Immature natural killer cell (primary cell): ENCODE measurements around the gene SV2B. TPM values are rescaled to one million over a fixed set of nuclear protein-coding genes. Genes with fewer than 3 reads are reported as not detected.
"Not testable (repeated sequence)": the region's sequence is repeated elsewhere in the genome, so short reads cannot be mapped to it uniquely, and the experiment has no call there.

Experiments
- DNase-seq, 3 donors: peaks; one replicate each; pipeline ENCODE4 v3.0.0; 2022; ENCODE audit warnings: mixed read lengths in 1 of 3
- H3K27ac Mint-ChIP-seq, 6 donors: one replicate each; pipeline ENCODE4 v1.8.0; 2020; ENCODE audit warnings: mixed read lengths in 6 of 6, mild to moderate bottlenecking in 5 of 6, inconsistent platforms in 4 of 6, moderate library complexity in 3 of 6
- H3K27me3 Mint-ChIP-seq, 3 donors: one replicate each; pipeline ENCODE4 v1.8.0; 2020 to 2021; ENCODE audit warnings: low read depth in 3 of 3, mild to moderate bottlenecking in 3 of 3, mixed read lengths in 3 of 3, moderate library complexity in 3 of 3, inconsistent platforms in 1 of 3
- H3K36me3 Mint-ChIP-seq, 3 donors: one replicate each; pipeline ENCODE4 v1.8.0; 2020; ENCODE audit warnings: mixed read lengths in 3 of 3, inconsistent platforms in 2 of 3, mild to moderate bottlenecking in 2 of 3
- H3K4me1 Mint-ChIP-seq, 2 donors: one replicate each; pipeline ENCODE4 v1.8.0; 2020; ENCODE audit warnings: inconsistent platforms in 2 of 2, mild to moderate bottlenecking in 2 of 2, mixed read lengths in 2 of 2, moderate library complexity in 1 of 2
- H3K4me3 Mint-ChIP-seq, 5 donors: one replicate each; pipeline ENCODE4 v1.8.0; 2020; ENCODE audit warnings: mild to moderate bottlenecking in 5 of 5, mixed read lengths in 5 of 5, inconsistent platforms in 3 of 5, moderate library complexity in 3 of 5
- H3K9me3 Mint-ChIP-seq, 6 donors: one replicate each; pipeline ENCODE4 v1.8.0; 2020; ENCODE audit warnings: mild to moderate bottlenecking in 6 of 6, mixed read lengths in 6 of 6, inconsistent platforms in 4 of 6, moderate library complexity in 3 of 6
- polyA plus RNA-seq, 3 donors: library from polyadenylated mRNA; unstranded; fragments of 300-500 nt; fragmentation: Illumina TruSeq; gene quantifications; one replicate each; pipeline ENCODE4 v1.2.3, GENCODE V29; 2021

SV2B gene
- polyA plus RNA-seq, 3 donors from 2014 or later = not detected

GRCh38 chr15:91075739-91076138, 24.3 kb upstream of the SV2B start:
- Mint-ChIP-seq H3K36me3 (peaks cover 0 to 3% (median 0%) of the 10 kb centered on the region in 3 donors), H3K4me3 (no peak overlapping the region), H3K27me3 (peaks cover 0 to 12% (median 2%) of the 10 kb centered on the region in 3 donors), H3K9me3 (peaks cover 4 to 15% (median 9%) of the 10 kb centered on the region in 6 donors), H3K4me1 (no peaks in the 10 kb centered on the region), H3K27ac (no peak overlapping the region)
- no peak for DNase-seq

- Mint-ChIP-seq H3K36me3 (peaks cover 0 to 3% (median 0%) of the 10 kb centered on the region in 3 donors), H3K27ac (no peak overlapping the region), H3K4me1 (no peaks in the 10 kb centered on the region)
These were observed 23.0 kb upstream of the SV2B start for GRCh38 chr15:91077029-91077428.

DNA sequence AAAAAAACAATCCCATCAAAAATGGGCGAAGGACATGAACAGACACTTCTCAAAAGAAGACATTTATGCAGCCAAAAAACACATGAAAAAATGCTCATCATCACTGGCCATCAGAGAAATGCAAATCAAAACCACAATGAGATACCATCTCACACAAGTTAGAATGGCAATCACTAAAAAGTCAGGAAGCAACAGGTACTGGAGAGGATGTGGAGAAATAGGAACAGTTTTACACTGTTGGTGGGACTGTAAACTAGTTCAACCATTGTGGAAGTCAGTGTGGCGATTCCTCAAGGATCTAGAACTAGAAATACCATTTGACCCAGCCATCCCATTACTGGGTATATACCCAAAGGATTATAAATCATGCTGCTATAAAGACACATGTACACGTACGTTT, 6.2 kb upstream of the SV2B start:
- H3K36me3 Mint-ChIP-seq, H3K4me1 Mint-ChIP-seq, H3K4me3 Mint-ChIP-seq, DNase-seq, H3K27ac Mint-ChIP-seq: not testable (repeated sequence)
- H3K9me3 Mint-ChIP-seq = peaks cover 0 to 11% (median 3%) of the 10 kb centered on the region in 6 donors
- H3K27me3 Mint-ChIP-seq = peaks cover 8 to 19% (median 11%) of the 10 kb centered on the region in 3 donors

More at GRCh38 chr15:91077029-91077428, 23.0 kb upstream of the SV2B start:
- peaks cover 4 to 15% (median 9%) of the 10 kb centered on the region in 6 donors for H3K9me3 Mint-ChIP-seq
- no peak for DNase-seq
- H3K27me3 Mint-ChIP-seq = peaks cover 0 to 7% (median 3%) of the 10 kb centered on the region in 3 donors
- H3K4me3 Mint-ChIP-seq = no peak overlapping the region

DNA sequence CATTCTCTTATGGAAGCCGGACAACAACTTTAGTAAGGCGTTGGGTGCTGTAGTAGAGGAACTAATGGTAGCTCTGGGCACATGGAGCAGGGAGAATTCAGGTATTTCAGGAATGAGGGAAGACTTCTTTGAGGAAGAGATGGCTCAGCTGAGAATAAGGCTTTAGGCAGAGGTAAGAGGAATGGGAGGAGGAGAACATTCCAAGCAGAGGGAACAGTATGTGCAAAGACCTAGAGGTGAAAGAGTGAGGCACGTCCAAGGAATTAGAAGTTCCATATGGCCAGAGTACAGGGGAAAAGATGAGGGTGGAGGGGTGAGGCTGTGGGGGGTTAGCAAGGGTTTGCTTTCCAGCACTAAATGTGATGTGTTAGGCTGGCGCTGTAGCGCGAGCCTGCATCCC, 1.6 kb upstream of the SV2B start:
- DNase-seq = no peak
- no peak overlapping the region for H3K27ac Mint-ChIP-seq
- peak overlapping the region in 4 of 5 donors; percentile 4 to 35 (median 20) for H3K4me3 Mint-ChIP-seq
- H3K9me3 Mint-ChIP-seq = peaks cover 0 to 6% (median 4%) of the 10 kb centered on the region in 6 donors
- H3K4me1 Mint-ChIP-seq = peaks cover 25 to 29% of the 10 kb centered on the region in 2 donors
- peaks cover 21 to 27% (median 26%) of the 10 kb centered on the region in 3 donors for H3K27me3 Mint-ChIP-seq
- H3K36me3 Mint-ChIP-seq = no peaks in the 10 kb centered on the region

DNA sequence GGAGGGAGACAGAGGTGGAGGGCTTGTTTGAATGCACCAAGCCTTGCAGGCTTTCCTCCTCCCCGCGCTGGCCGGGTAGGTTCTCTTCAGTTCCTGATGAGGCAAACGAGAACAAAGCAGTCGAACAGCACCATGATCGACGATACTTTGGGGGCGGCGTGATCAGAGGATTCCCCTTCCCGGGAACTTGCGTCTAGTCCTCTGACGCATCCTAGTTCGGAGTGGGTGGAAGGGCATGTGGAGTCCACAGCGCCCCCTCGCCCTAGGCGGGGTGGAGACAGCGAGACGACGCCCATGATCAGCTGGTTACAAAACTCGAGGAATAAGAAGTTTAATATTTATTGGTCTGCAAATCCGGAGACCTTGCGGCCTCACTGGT, 452 bp upstream of the SV2B start:
- peaks cover 25 to 29% of the 10 kb centered on the region in 2 donors for H3K4me1 Mint-ChIP-seq
- no peak for DNase-seq
- peaks cover 24 to 28% (median 25%) of the 10 kb centered on the region in 3 donors for H3K27me3 Mint-ChIP-seq
- H3K36me3 Mint-ChIP-seq = no peaks in the 10 kb centered on the region
- peaks cover 0 to 6% (median 0%) of the 10 kb centered on the region in 6 donors for H3K9me3 Mint-ChIP-seq
- H3K27ac Mint-ChIP-seq = no peak overlapping the region
- peak overlapping the region; percentile 63 to 79 (median 73) for H3K4me3 Mint-ChIP-seq

DNA sequence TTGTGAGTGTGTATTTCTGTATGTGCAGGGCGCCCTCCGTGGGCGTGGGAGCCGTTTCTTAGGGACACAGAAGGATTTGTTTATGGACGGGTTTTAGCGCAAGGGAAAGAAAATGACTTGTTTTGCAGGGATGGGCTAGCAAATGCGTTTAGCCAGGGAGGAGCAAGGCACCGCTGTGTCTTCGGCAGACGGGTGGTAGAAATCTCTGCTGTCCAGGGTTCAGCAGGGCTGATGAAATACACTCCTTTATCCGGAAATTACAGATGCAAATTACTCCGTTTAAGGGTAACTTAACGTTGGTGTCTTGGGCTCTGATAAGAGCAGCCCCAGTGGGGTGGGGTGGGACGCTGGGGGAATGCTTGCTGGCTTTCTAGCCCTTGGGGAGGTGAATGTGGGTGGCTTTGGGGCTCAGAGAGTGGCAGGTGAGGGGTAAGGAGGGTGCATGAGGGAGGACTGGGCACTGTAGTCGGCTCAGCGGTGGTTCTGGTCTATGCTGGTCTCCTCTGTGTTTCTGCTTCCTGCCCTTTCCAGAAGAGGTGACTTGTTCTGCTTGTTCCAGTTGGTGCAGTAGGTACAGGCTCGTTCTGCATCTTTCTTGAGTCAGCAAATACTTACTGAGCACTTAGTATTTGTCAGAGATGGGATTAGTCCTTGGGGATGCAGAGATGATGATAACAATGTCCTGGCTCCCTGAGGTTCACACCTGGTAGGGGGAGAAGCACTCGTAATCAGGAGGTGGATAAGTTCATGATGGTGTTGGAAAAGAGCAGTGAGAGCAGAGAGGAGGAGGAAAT, 954 bp downstream of the SV2B start:
- no peak for DNase-seq
- Mint-ChIP-seq H3K4me1 (peaks cover 25 to 29% of the 10 kb centered on the region in 2 donors), H3K36me3 (no peaks in the 10 kb centered on the region), H3K27ac (no peak overlapping the region), H3K27me3 (peaks cover 26 to 34% (median 27%) of the 10 kb centered on the region in 3 donors), H3K4me3 (peak overlapping the region; percentile 61 to 90 (median 80)), H3K9me3 (peaks cover 0 to 6% (median 0%) of the 10 kb centered on the region in 6 donors)

GRCh38 chr15:91101608-91101920, 1.5 kb downstream of the SV2B start:
- H3K27ac Mint-ChIP-seq = no peak overlapping the region
- peaks cover 0 to 6% (median 0%) of the 10 kb centered on the region in 6 donors for H3K9me3 Mint-ChIP-seq
- peaks cover 25 to 36% (median 26%) of the 10 kb centered on the region in 3 donors for H3K27me3 Mint-ChIP-seq

DNA sequence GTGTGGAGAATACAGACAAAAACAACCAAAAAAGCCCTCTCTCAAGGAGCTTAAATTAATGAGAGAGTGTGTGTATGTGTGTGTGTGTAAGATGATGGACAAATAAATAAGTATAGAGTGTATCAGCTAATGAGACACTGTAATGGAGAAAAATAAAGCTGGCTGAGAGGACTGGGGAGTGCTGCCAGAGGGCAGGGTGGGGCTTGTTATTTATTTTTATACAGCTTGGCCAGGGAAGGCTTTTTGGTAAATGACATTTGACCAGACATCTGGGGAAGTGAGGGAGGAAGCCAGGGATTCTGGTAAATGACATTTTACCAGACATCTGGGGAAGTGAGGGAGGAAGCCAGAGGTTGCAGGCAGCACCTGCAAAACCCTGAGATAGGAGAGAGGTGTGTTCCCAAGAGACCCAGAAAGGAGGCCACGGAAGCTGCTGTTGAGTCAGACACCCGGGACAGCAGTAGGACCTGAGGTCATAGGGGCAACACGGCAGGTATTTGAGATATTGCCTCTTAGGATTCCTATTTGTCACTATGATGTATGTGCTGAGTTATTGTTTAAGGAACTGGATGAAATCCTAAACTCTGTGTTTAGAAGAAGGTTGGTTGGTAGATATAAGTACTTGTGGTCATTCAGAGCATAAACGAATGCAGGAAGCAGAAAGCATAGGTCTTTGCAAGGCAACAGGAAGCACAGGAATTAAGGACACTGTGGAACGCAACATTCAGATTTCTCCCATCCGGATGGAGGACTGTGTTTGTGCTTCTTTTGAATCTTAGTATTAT, 2.7 kb downstream of the SV2B start:
- H3K4me3 Mint-ChIP-seq = no peak overlapping the region
- H3K4me1 Mint-ChIP-seq = peaks cover 25 to 29% of the 10 kb centered on the region in 2 donors

More at GRCh38 chr15:91101608-91101920, 1.5 kb downstream of the SV2B start:
- no peak overlapping the region for H3K4me3 Mint-ChIP-seq
- H3K36me3 Mint-ChIP-seq = no peaks in the 10 kb centered on the region
- DNase-seq = no peak
- peaks cover 25 to 29% of the 10 kb centered on the region in 2 donors for H3K4me1 Mint-ChIP-seq

DNA sequence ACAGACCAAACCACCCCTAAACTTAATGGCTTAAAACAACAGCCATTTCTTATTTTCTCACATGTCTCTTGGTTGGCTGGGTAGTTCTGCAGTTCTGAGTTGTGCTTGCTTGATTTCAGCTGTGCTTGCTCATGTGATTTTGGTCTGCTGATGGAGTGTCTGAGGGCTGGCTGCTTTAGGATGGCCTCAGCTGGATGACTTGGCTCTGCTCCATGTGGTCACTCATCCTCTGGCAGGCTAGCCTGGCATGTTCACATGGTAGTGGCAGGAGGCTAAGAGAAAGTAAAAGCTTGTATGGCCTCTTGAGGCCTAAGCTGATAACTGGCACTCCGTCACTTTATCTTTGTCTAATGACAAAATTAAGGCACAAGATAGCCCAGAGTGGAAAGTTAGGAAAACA, 4.1 kb downstream of the SV2B start:
- Mint-ChIP-seq H3K4me1 (peaks cover 17 to 19% of the 10 kb centered on the region in 2 donors), H3K27ac (no peak overlapping the region), H3K27me3 (peaks cover 18 to 28% (median 21%) of the 10 kb centered on the region in 3 donors), H3K4me3 (no peak overlapping the region), H3K36me3 (no peaks in the 10 kb centered on the region), H3K9me3 (peaks cover 0 to 4% (median 0%) of the 10 kb centered on the region in 6 donors)
- no peak for DNase-seq

More for the DNA sequence above, 2.7 kb downstream of the SV2B start:
- no peaks in the 10 kb centered on the region for H3K36me3 Mint-ChIP-seq
- H3K27me3 Mint-ChIP-seq = peaks cover 23 to 36% (median 26%) of the 10 kb centered on the region in 3 donors
- DNase-seq = no peak
- H3K9me3 Mint-ChIP-seq = peaks cover 0 to 6% (median 0%) of the 10 kb centered on the region in 6 donors
- no peak overlapping the region for H3K27ac Mint-ChIP-seq

DNA sequence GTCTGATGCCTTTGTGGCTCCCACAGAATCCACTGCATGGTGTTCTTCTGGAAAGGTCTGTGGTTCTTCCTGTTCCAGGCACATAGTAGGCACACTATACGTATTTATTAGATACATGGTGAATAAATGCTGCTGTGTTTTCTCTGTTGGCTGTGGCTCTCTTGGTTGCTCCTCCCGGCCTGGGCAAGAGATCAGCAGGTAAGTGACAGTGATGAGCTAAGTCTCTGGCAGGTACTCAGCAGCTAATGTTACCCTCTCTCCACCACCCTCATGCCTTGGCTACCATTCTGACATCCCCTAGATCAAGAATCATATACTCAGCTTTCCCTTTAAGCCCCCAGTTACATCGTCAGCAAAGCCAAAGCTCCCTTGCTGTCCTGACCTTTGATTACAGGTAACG, 8.4 kb downstream of the SV2B start:
- peaks cover 6 to 25% (median 9%) of the 10 kb centered on the region in 3 donors for H3K27me3 Mint-ChIP-seq
- no peak overlapping the region for H3K27ac Mint-ChIP-seq
- H3K36me3 Mint-ChIP-seq = no peaks in the 10 kb centered on the region
- H3K9me3 Mint-ChIP-seq = no peaks in the 10 kb centered on the region
- H3K4me3 Mint-ChIP-seq = no peak overlapping the region
- H3K4me1 Mint-ChIP-seq = no peaks in the 10 kb centered on the region
- DNase-seq = no peak

GRCh38 chr15:91109885-91110284, 9.8 kb downstream of the SV2B start:
- no peak for DNase-seq
- Mint-ChIP-seq H3K4me1 (no peaks in the 10 kb centered on the region), H3K4me3 (no peak overlapping the region), H3K36me3 (no peaks in the 10 kb centered on the region), H3K27ac (no peak overlapping the region), H3K9me3 (no peaks in the 10 kb centered on the region), H3K27me3 (peaks cover 5 to 28% (median 7%) of the 10 kb centered on the region in 3 donors)

- no peak for DNase-seq
- Mint-ChIP-seq H3K27ac (no peak overlapping the region), H3K4me1 (no peaks in the 10 kb centered on the region), H3K4me3 (no peak overlapping the region), H3K36me3 (no peaks in the 10 kb centered on the region), H3K9me3 (no peaks in the 10 kb centered on the region), H3K27me3 (peaks cover 4 to 25% (median 7%) of the 10 kb centered on the region in 3 donors)
These were observed 10.3 kb downstream of the SV2B start for GRCh38 chr15:91110407-91110806.

GRCh38 chr15:91113030-91113429, 13.0 kb downstream of the SV2B start:
- H3K27me3 Mint-ChIP-seq = peaks cover 3 to 21% (median 7%) of the 10 kb centered on the region in 3 donors
- no peaks in the 10 kb centered on the region for H3K4me1 Mint-ChIP-seq

DNA sequence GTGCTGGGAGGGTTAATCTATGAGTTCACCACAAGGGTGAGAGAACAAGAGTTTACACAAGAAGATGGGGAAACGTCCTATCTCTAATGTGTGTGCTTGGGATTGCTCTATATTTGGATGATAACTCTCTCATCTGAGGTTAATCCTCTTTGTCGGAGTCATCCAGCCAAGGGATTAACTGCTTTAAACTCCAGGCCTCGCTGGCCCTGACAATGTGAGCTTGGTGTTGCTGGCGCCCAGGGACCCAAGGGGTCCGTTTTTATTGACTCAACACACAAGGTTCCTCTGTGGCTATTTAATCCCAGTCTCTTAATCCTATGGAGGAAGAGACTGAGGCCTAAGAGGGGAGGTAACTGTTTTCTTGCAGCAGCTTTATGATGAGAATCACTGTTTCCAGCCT, 14.2 kb downstream of the SV2B start:
- no peak for DNase-seq
- Mint-ChIP-seq H3K27ac (no peak overlapping the region), H3K36me3 (no peaks in the 10 kb centered on the region), H3K4me1 (no peaks in the 10 kb centered on the region), H3K4me3 (no peak overlapping the region), H3K27me3 (peaks cover 3 to 26% (median 7%) of the 10 kb centered on the region in 3 donors), H3K9me3 (no peaks in the 10 kb centered on the region)

More at GRCh38 chr15:91113030-91113429, 13.0 kb downstream of the SV2B start:
- no peak for DNase-seq
- no peak overlapping the region for H3K4me3 Mint-ChIP-seq
- no peaks in the 10 kb centered on the region for H3K9me3 Mint-ChIP-seq
- H3K27ac Mint-ChIP-seq = no peak overlapping the region
- no peaks in the 10 kb centered on the region for H3K36me3 Mint-ChIP-seq
